HEK293T (cell line): ENCODE results near the gene NBL1.

Experiments
- BHLHE40 ChIP-seq: fragments of 450-650 bp; IDR thresholded peaks from 2 replicates; pipeline ENCODE4 v1.6.1; 2016; ENCODE audit warnings: mild to moderate bottlenecking, moderate library complexity, borderline replicate concordance
- CTBP1 ChIP-seq: fragments of 450-650 bp; IDR thresholded peaks from 2 replicates; pipeline ENCODE4 v1.6.1; 2016; ENCODE audit warnings: borderline replicate concordance
- ELF4 ChIP-seq: fragments of 450-650 bp; IDR thresholded peaks from 2 replicates; pipeline ENCODE4 v1.6.1; 2017; ENCODE audit warnings: antibody characterized with exemption
- FOXA1 ChIP-seq: fragments of 450-650 bp; IDR thresholded peaks from 2 replicates; pipeline ENCODE4 v1.6.1; 2016; ENCODE audit warnings: mild to moderate bottlenecking
- FOXK2 ChIP-seq: fragments of 450-650 bp; IDR thresholded peaks from 2 replicates; pipeline ENCODE4 v1.6.1; 2016; ENCODE audit warnings: mild to moderate bottlenecking
- FOXM1 ChIP-seq: fragments of 450-650 bp; IDR thresholded peaks from 2 replicates; pipeline ENCODE4 v1.6.1; 2017; ENCODE audit warnings: mild to moderate bottlenecking, borderline replicate concordance
- HDGF ChIP-seq: fragments of 450-650 bp; IDR thresholded peaks from 2 replicates; pipeline ENCODE4 v1.6.1; 2017; ENCODE audit warnings: antibody characterized with exemption, borderline replicate concordance
- L3MBTL2 ChIP-seq: fragments of 450-650 bp; conservative IDR thresholded peaks from 2 replicates; pipeline ENCODE4 v1.6.1; 2016; ENCODE audit warnings: mild to moderate bottlenecking
- NFRKB ChIP-seq: fragments of 450-650 bp; IDR thresholded peaks from 2 replicates; pipeline ENCODE4 v1.6.1; 2016; ENCODE audit warnings: mild to moderate bottlenecking, moderate library complexity
- PKNOX1 ChIP-seq: fragments of 450-650 bp; IDR thresholded peaks from 2 replicates; pipeline ENCODE4 v1.6.1; 2016
- SP1 ChIP-seq: fragments of 450-650 bp; IDR thresholded peaks from 2 replicates; pipeline ENCODE4 v1.6.1; 2017
- SUZ12 ChIP-seq: fragments of 450-650 bp; IDR thresholded peaks from 2 replicates; pipeline ENCODE4 v1.6.1; 2016; ENCODE audit warnings: mild to moderate bottlenecking
- TARDBP ChIP-seq: fragments of 450-650 bp; IDR thresholded peaks from 2 replicates; pipeline ENCODE4 v1.6.1; 2016
- ZNF384 ChIP-seq: fragments of 450-650 bp; IDR thresholded peaks from 2 replicates; pipeline ENCODE4 v1.6.1; 2016

GRCh38 chr1:19665496-19666465 lies 21.7 kb downstream of the NBL1 start:
- no peak for TF ChIP-seq SP1
- no peak for TF ChIP-seq BHLHE40
- no peak for TF ChIP-seq FOXM1
- no peak for TF ChIP-seq L3MBTL2
- TF ChIP-seq ELF4 = no peak
- TF ChIP-seq FOXA1 = no peak
- no peak for TF ChIP-seq HDGF
- TF ChIP-seq ZNF384 = no peak
- TF ChIP-seq FOXK2 = no peak
- TF ChIP-seq SUZ12 = no peak
- TF ChIP-seq CTBP1 = no peak
- TF ChIP-seq TARDBP = no peak
- no peak for TF ChIP-seq PKNOX1
- no peak for TF ChIP-seq NFRKB
